Measurements from ENCODE around the gene DUSP6. TPM values are rescaled to one million over a fixed set of nuclear protein-coding genes. Genes with fewer than 3 reads are reported as not detected.

Gene DUSP6
- total and polyA plus RNA-seq, 2 of the 13 experiments (the other 11 are each of a cell fraction or from before 2014, with no cell fraction given) = 40.9 to 161 TPM

DNA sequence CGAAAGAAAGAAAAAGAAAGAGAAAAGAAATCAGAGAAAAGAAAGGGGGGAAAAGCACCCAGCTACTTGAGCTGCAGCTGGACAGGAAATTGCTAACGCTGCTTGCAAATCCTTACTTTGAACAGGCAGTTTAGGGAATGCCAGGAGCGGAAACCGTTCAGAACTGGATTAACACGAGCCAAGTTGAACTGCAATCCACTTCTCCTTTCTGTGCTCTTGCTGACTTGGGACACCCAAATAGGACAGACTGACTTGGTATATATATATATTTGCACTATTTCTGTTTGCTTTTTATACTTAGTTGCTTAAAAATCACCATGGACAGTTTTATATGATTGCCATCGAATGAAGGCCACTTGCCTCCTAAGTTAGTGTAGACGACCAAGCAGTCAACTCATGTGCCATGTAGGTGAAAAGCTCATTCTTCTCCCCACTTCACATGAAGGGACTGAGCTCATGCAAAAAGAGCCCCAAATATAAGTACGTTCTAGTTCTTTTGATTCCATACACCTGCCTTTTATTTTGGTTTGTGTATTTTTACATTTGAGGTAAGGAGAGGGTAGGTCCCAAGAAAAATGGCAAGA lies 5.5 kb downstream of the DUSP6 start (continued):
- TF ChIP-seq ZFP90 (CRISPR knock-in tag; IDR thresholded peaks at IDR 0.05; ENCODE audit: borderline replicate concordance) (no peak), ZNF780A (CRISPR knock-in tag; IDR thresholded peaks at IDR 0.05) (no peak), STAG1 (CRISPR knock-in tag; IDR thresholded peaks at IDR 0.05) (no peak), PAF1 (CRISPR knock-in tag; IDR thresholded peaks at IDR 0.05) (peak; percentile 18; the same call in 1 of the 2 replicates), HMG20A (CRISPR knock-in tag; IDR thresholded peaks at IDR 0.05; ENCODE audit: borderline replicate concordance) (no peak), SIX1 (CRISPR knock-in tag; IDR thresholded peaks at IDR 0.05; ENCODE audit: borderline replicate concordance) (no peak), ESRRA (CRISPR knock-in tag; IDR thresholded peaks at IDR 0.05; ENCODE audit: low read depth) (no peak), KAT8 (CRISPR knock-in tag; IDR thresholded peaks at IDR 0.05) (0 out of 2 replicates have a peak, but pooled peaks have one; percentile 2), RFXANK (CRISPR knock-in tag; IDR thresholded peaks at IDR 0.05) (no peak), TFDP1 (CRISPR knock-in tag; IDR thresholded peaks at IDR 0.05; ENCODE audit: borderline replicate concordance) (no peak), HMGXB4 (CRISPR knock-in tag; IDR thresholded peaks at IDR 0.05; ENCODE audit: borderline replicate concordance in 1 of 2, low read depth in 1 of 2) (no peak), NRL (CRISPR knock-in tag; IDR thresholded peaks at IDR 0.05; ENCODE audit: borderline replicate concordance) (no peak), ZNF292 (CRISPR knock-in tag; IDR thresholded peaks at IDR 0.05; ENCODE audit: borderline replicate concordance, low read depth) (0 out of 2 replicates have a peak, but pooled peaks have one; percentile 33), CENPBD1 (CRISPR knock-in tag; IDR thresholded peaks at IDR 0.05; ENCODE audit: borderline replicate concordance, low read depth) (no peak), SMARCC2 (IDR thresholded peaks at IDR 0.05) (no peak)
- TF ChIP-seq, protein P1, sequence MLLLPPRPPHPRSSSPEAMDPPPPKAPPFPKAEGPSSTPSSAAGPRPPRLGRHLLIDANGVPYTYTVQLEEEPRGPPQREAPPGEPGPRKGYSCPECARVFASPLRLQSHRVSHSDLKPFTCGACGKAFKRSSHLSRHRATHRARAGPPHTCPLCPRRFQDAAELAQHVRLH (CRISPR knock-in tag; IDR thresholded peaks at IDR 0.05; ENCODE audit: borderline replicate concordance, low read depth) = no peak
- TF ChIP-seq, protein P2, sequence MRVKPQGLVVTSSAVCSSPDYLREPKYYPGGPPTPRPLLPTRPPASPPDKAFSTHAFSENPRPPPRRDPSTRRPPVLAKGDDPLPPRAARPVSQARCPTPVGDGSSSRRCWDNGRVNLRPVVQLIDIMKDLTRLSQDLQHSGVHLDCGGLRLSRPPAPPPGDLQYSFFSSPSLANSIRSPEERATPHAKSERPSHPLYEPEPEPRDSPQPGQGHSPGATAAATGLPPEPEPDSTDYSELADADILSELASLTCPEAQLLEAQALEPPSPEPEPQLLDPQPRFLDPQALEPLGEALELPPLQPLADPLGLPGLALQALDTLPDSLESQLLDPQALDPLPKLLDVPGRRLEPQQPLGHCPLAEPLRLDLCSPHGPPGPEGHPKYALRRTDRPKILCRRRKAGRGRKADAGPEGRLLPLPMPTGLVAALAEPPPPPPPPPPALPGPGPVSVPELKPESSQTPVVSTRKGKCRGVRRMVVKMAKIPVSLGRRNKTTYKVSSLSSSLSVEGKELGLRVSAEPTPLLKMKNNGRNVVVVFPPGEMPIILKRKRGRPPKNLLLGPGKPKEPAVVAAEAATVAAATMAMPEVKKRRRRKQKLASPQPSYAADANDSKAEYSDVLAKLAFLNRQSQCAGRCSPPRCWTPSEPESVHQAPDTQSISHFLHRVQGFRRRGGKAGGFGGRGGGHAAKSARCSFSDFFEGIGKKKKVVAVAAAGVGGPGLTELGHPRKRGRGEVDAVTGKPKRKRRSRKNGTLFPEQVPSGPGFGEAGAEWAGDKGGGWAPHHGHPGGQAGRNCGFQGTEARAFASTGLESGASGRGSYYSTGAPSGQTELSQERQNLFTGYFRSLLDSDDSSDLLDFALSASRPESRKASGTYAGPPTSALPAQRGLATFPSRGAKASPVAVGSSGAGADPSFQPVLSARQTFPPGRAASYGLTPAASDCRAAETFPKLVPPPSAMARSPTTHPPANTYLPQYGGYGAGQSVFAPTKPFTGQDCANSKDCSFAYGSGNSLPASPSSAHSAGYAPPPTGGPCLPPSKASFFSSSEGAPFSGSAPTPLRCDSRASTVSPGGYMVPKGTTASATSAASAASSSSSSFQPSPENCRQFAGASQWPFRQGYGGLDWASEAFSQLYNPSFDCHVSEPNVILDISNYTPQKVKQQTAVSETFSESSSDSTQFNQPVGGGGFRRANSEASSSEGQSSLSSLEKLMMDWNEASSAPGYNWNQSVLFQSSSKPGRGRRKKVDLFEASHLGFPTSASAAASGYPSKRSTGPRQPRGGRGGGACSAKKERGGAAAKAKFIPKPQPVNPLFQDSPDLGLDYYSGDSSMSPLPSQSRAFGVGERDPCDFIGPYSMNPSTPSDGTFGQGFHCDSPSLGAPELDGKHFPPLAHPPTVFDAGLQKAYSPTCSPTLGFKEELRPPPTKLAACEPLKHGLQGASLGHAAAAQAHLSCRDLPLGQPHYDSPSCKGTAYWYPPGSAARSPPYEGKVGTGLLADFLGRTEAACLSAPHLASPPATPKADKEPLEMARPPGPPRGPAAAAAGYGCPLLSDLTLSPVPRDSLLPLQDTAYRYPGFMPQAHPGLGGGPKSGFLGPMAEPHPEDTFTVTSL (CRISPR knock-in tag; IDR thresholded peaks at IDR 0.05; ENCODE audit: borderline replicate concordance) = no peak
- TF ChIP-seq, protein P3, sequence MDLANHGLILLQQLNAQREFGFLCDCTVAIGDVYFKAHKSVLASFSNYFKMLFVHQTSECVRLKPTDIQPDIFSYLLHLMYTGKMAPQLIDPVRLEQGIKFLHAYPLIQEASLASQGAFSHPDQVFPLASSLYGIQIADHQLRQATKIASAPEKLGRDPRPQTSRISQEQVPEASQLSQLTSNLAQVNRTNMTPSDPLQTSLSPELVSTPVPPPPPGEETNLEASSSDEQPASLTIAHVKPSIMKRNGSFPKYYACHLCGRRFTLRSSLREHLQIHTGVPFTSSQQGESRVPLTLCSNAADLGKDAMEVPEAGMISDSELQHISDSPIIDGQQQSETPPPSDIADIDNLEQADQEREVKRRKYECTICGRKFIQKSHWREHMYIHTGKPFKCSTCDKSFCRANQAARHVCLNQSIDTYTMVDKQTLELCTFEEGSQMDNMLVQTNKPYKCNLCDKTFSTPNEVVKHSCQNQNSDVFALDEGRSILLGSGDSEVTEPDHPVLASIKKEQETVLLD (CRISPR knock-in tag; IDR thresholded peaks at IDR 0.05; ENCODE audit: low read depth) = 0 out of 2 replicates have a peak, but pooled peaks have one; percentile 10
